ENCODE measurements around the gene EPX.

Gene EPX

DNA sequence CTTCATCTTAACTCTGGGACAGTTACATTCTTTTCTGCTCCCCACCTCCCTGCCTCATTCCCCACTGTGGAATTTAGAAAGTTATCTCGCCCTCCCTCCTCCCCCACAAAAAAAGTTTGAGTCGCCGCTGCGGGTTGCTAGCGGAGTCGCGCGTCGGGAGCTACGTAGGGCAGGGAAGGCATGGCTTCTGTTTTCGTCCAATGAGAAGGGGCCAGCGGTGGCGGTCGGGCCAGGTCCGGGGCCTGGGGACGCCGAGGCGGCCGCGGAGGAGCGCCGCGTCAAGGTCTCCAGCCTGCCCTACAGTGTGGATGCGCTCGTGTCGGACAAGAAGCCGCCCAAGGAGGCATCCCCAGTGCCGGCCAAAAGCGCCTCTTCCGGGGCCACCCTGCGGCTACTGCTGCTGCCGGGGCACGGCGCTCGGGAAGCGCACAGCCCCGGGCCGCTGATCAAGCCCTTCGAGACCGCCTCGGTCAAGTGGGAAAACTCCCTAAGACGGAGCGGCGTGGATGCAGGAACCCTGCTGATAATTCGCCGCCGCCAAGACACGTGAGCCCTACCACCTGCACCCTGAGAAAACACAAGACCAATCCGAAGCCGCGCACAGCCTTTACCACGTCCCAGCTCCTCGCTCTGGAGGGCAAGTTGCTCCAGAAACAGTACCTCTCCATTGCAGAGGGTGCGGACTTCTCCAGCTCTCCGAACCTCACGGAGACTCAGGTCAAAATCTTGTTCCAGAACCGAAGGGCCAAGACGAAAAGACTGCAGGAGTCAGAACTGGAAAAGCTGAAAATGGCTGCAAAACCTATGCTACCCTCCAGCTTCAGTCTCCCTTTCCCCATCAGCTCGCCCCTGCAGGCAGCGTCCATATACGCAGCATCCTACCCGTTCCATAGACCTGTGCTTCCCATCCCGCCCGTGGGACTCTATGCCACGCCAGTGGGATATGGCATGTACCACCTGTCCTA, 35.4 kb upstream of the EPX start (continued):
- TF ChIP-seq, protein P1, sequence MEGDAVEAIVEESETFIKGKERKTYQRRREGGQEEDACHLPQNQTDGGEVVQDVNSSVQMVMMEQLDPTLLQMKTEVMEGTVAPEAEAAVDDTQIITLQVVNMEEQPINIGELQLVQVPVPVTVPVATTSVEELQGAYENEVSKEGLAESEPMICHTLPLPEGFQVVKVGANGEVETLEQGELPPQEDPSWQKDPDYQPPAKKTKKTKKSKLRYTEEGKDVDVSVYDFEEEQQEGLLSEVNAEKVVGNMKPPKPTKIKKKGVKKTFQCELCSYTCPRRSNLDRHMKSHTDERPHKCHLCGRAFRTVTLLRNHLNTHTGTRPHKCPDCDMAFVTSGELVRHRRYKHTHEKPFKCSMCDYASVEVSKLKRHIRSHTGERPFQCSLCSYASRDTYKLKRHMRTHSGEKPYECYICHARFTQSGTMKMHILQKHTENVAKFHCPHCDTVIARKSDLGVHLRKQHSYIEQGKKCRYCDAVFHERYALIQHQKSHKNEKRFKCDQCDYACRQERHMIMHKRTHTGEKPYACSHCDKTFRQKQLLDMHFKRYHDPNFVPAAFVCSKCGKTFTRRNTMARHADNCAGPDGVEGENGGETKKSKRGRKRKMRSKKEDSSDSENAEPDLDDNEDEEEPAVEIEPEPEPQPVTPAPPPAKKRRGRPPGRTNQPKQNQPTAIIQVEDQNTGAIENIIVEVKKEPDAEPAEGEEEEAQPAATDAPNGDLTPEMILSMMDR (tag by site-specific recombination; IDR thresholded peaks at IDR 0.05), result 0 out of 2 replicates have a peak, but pooled peaks have one; percentile 19
- peak; percentile 57; the same call in 1 of the 2 replicates for TF ChIP-seq IKZF3 (tag by site-specific recombination; IDR thresholded peaks at IDR 0.05)
- TF ChIP-seq ZEB2 (tag by site-specific recombination; IDR thresholded peaks at IDR 0.05), result 0 out of 2 replicates have a peak, but pooled peaks have one; percentile 31
- no peak for TF ChIP-seq HOXD13 (CRISPR knock-in tag; IDR thresholded peaks at IDR 0.05; ENCODE audit: borderline replicate concordance)
- TF ChIP-seq ZNF138 (tag by site-specific recombination; IDR thresholded peaks at IDR 0.05; ENCODE audit: borderline replicate concordance), result no peak
- no peak for TF ChIP-seq MYNN (tag by site-specific recombination; IDR thresholded peaks at IDR 0.05; ENCODE audit: borderline replicate concordance)

DNA sequence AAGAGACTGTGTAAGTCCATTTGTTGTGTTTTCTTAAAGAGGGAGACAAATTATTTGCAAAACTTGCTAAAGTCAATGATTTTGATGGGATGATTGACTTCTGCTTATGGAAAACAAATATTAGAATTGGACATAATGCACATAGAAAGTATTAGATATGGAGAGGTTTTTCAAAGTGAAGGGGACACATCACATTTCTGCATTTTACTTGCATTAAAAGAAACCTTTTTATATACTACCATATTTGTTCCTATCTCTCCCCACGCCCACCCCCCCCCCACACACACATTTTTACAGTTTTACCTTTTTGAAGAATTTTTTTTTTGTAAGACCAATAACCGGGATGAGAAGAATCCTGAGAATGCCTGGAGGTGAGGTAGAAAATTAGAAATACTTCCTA, 34.3 kb upstream of the EPX start:
- CTCF ChIA-PET, result interaction anchor here (0.6 kb wide), 1 partner anchor 856 kb away, joined by 5 read pairs; no protein-coding TSS in a partner anchor

DNA sequence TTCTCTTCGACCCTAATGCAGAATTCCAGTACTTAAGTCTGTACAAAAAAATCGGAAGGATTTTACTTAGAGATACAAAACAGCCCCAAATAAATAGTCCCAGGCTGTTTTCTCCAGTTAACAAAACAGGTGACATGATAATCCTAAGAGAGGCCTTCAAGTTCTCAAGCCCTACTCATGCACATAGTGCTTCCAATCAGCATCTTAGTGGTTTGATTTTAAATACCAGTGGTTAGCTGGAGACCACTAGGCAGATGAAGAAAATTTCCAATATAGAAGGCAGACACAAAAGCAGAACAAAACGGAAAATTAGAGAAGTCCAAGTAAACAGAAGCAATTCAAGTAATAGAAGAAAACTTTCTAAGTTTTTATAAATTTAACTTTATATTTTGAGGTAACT, 31.0 kb upstream of the EPX start:
- Histone ChIP-seq H3K4me3 (ENCODE audit: low read depth, low read length) (no peak overlapping the region), H3K36me3 (ENCODE audit: control insufficient read depth in 2 of 2, insufficient read depth in 1 of 2, low read length in 2 of 2) (no peaks in the 10 kb centered on the region), H3K4me1 (ENCODE audit: control insufficient read depth, insufficient read depth, low read length) (no peaks in the 10 kb centered on the region), H3K27ac (ENCODE audit: extremely low read depth, low read depth, low read length) (no peak overlapping the region), H3K9me3 (ENCODE audit: control insufficient read depth, insufficient read depth, low read depth, low read length) (no peaks in the 10 kb centered on the region; the same call in 1 of the 2 replicates)
- CTCF ChIA-PET, result interaction anchor here (0.6 to 2.1 kb wide), 3 partner anchors 11 to 1342 kb away, joined by 3 to 7 read pairs (median 3); no protein-coding TSS in a partner anchor
- TF ChIP-seq ZNF239 (tag by site-specific recombination; IDR thresholded peaks at IDR 0.05), result no peak
- TF ChIP-seq, protein P2, sequence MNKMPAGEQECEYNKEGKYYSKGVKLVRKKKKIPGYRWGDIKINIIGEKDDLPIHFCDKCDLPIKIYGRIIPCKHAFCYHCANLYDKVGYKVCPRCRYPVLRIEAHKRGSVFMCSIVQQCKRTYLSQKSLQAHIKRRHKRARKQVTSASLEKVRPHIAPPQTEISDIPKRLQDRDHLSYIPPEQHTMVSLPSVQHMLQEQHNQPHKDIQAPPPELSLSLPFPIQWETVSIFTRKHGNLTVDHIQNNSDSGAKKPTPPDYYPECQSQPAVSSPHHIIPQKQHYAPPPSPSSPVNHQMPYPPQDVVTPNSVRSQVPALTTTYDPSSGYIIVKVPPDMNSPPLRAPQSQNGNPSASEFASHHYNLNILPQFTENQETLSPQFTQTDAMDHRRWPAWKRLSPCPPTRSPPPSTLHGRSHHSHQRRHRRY (tag by site-specific recombination; IDR thresholded peaks at IDR 0.05), result no peak
- no peak for TF ChIP-seq ZNF175 (tag by site-specific recombination; IDR thresholded peaks at IDR 0.05)
- TF ChIP-seq ZNF202 (tag by site-specific recombination; IDR thresholded peaks at IDR 0.05; ENCODE audit: borderline replicate concordance), result no peak
- no peak for TF ChIP-seq ZNF221 (tag by site-specific recombination; IDR thresholded peaks at IDR 0.05; ENCODE audit: borderline replicate concordance)
- no peak for TF ChIP-seq ZNF670 (tag by site-specific recombination; IDR thresholded peaks at IDR 0.05; ENCODE audit: low read depth)
- TF ChIP-seq ZBTB17 (tag by site-specific recombination; IDR thresholded peaks at IDR 0.05), result no peak
- TF ChIP-seq, protein P3, sequence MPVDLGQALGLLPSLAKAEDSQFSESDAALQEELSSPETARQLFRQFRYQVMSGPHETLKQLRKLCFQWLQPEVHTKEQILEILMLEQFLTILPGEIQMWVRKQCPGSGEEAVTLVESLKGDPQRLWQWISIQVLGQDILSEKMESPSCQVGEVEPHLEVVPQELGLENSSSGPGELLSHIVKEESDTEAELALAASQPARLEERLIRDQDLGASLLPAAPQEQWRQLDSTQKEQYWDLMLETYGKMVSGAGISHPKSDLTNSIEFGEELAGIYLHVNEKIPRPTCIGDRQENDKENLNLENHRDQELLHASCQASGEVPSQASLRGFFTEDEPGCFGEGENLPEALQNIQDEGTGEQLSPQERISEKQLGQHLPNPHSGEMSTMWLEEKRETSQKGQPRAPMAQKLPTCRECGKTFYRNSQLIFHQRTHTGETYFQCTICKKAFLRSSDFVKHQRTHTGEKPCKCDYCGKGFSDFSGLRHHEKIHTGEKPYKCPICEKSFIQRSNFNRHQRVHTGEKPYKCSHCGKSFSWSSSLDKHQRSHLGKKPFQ (tag by site-specific recombination; IDR thresholded peaks at IDR 0.05), result no peak
- TF ChIP-seq ZNF19 (tag by site-specific recombination; IDR thresholded peaks at IDR 0.05; ENCODE audit: low read depth), result no peak
- no peak for TF ChIP-seq ZNF248 (tag by site-specific recombination; IDR thresholded peaks at IDR 0.05)
- no peak for TF ChIP-seq ZNF701 (tag by site-specific recombination; IDR thresholded peaks at IDR 0.05)
- TF ChIP-seq SP2 (tag by site-specific recombination; IDR thresholded peaks at IDR 0.05), result no peak
- TF ChIP-seq ZNF138 (tag by site-specific recombination; IDR thresholded peaks at IDR 0.05; ENCODE audit: borderline replicate concordance), result no peak
- POLR2A ChIA-PET, result no interaction called here

More for the DNA sequence above, 34.3 kb upstream of the EPX start:
- Histone ChIP-seq H3K4me1 (ENCODE audit: control insufficient read depth, insufficient read depth, low read length) (no peaks in the 10 kb centered on the region; the same call in 1 of the 2 replicates), H3K4me3 (ENCODE audit: low read depth, low read length) (no peak overlapping the region), H3K36me3 (ENCODE audit: control insufficient read depth in 2 of 2, insufficient read depth in 1 of 2, low read length in 2 of 2) (no peaks in the 10 kb centered on the region), H3K27ac (ENCODE audit: extremely low read depth, low read depth, low read length) (no peak overlapping the region), H3K9me3 (ENCODE audit: control insufficient read depth, insufficient read depth, low read depth, low read length) (no peaks in the 10 kb centered on the region; the same call in 1 of the 2 replicates)
- TF ChIP-seq MEIS1 (CRISPR knock-in tag; IDR thresholded peaks at IDR 0.05; ENCODE audit: borderline replicate concordance), result no peak
- no peak for TF ChIP-seq MYNN (tag by site-specific recombination; IDR thresholded peaks at IDR 0.05; ENCODE audit: borderline replicate concordance)
- TF ChIP-seq ZNF843 (tag by site-specific recombination; IDR thresholded peaks at IDR 0.05), result no peak
- TF ChIP-seq, protein P4, sequence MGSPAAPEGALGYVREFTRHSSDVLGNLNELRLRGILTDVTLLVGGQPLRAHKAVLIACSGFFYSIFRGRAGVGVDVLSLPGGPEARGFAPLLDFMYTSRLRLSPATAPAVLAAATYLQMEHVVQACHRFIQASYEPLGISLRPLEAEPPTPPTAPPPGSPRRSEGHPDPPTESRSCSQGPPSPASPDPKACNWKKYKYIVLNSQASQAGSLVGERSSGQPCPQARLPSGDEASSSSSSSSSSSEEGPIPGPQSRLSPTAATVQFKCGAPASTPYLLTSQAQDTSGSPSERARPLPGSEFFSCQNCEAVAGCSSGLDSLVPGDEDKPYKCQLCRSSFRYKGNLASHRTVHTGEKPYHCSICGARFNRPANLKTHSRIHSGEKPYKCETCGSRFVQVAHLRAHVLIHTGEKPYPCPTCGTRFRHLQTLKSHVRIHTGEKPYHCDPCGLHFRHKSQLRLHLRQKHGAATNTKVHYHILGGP (tag by site-specific recombination; IDR thresholded peaks at IDR 0.05), result no peak
- no peak for TF ChIP-seq ZBTB1 (tag by site-specific recombination; IDR thresholded peaks at IDR 0.05)
- no peak for TF ChIP-seq ZNF830 (tag by site-specific recombination; IDR thresholded peaks at IDR 0.05; ENCODE audit: low read depth)
- no peak for TF ChIP-seq ZNF433 (tag by site-specific recombination; IDR thresholded peaks at IDR 0.05; ENCODE audit: low read depth)
- TF ChIP-seq ZNF521 (tag by site-specific recombination; IDR thresholded peaks at IDR 0.05), result no peak
- TF ChIP-seq ZNF23 (tag by site-specific recombination; IDR thresholded peaks at IDR 0.05; ENCODE audit: borderline replicate concordance), result no peak
- no peak for TF ChIP-seq ZNF221 (tag by site-specific recombination; IDR thresholded peaks at IDR 0.05; ENCODE audit: borderline replicate concordance)
- no peak for TF ChIP-seq OSR2 (tag by site-specific recombination; IDR thresholded peaks at IDR 0.05)
- no peak for TF ChIP-seq ZBTB21 (tag by site-specific recombination; IDR thresholded peaks at IDR 0.05)
- no peak for TF ChIP-seq ZNF311 (tag by site-specific recombination; IDR thresholded peaks at IDR 0.05; ENCODE audit: borderline replicate concordance)
- POLR2A ChIA-PET, result no interaction called here
